RWPE1 (cell line): ENCODE data around the gene SLC24A3.

Experiments
- CTCF ChIA-PET: fragments of 350-600 bp; sonication (Branson Sonifier 250); formaldehyde crosslinking; extraction: SDS; loops from one replicate; lab custom pipeline; 2021; lab: Yijun Ruan, JAX
- POLR2A ChIA-PET: fragments of 400-600 bp; formaldehyde crosslinking; extraction: SDS; loops from one replicate; lab custom pipeline; 2020; ENCODE audit warnings: antibody characterized with exemption; ENCODE audit not compliant: low non-redundant PET; lab: Yijun Ruan, JAX
- DNase-seq: peaks from one replicate; pipeline ENCODE4 v3.0.0; 2012; ENCODE audit warnings: low spot score
- H3K27ac ChIP-seq: fragments of 450-650 bp; 2 replicates; pipeline ENCODE4 v1.5.1; 2017
- CTCF ChIP-seq: fragments of 450-650 bp; conservative IDR thresholded peaks from 2 replicates; pipeline ENCODE4 v1.5.1; 2017; ENCODE audit warnings: low read depth, mild to moderate bottlenecking

Gene SLC24A3

DNA sequence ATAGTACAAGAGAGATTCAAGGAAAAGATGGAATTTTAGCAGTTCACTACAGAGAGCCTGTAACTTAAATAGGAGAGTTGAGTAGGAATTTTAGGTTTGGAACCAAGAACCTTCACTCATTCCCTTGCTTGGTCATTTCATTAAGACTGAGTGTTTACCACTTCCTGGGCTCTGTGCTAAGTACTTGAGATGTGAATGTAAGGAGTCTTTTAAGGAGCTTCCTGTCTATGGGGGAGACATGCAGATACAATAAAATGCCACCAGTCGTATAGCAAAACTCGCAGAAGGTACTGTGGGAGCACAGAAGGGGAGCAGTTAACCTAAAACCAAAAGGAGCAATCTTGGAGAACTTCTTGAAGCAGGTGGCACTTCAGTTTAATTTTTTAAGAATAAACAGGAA lies 204.2 kb downstream of the SLC24A3 start:
- no peak for DNase-seq
- no peak overlapping the region for H3K27ac ChIP-seq
- no peak for TF ChIP-seq CTCF
- CTCF ChIA-PET = no interaction called here
- POLR2A ChIA-PET = no interaction called here

- TF ChIP-seq CTCF = no peak
- CTCF ChIA-PET = no interaction called here
- DNase-seq = no peak
- no peak overlapping the region for H3K27ac ChIP-seq
- POLR2A ChIA-PET = no interaction called here
Observed at GRCh38 chr20:19419396-19419795, 207.0 kb downstream of the SLC24A3 start.

DNA sequence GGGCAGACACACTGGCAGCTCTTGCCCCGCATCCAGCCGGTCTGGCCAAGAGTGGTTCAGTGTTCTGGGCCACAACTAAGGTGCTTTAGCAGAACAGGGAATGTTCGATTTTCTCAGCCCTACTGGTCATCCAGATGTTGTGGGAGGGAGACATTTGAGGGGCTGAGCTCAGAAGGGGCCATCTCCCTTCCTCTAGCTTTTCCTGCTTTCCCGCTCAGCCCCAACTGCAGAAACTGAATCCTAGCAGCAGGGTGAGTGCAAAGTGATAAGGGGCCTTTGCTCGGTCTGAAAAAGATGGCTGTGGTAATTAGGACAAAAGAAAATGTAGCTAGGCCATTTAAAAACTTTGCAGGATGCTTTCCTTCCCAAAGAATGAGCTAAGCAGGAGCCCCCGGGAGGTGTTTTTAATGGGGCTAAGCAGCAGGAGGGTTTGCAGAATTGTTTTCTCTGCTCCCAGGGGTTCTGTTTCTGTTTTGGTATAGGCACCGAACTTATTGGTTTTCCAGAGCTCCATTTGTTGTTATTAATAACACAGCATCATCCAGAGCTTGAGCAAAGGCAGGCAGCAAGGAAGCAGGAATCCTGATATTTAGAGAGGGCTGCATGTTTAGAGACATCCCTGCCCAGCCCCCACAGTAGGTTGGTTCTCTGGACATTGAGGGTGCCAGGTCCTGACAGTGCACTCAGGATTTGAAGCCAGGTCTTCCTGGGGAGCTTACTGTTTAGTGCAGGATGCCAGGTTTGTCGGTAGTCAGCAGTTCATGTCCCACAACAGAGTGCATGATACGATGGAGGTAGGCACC lies 210.9 kb downstream of the SLC24A3 start:
- DNase-seq = no peak
- TF ChIP-seq CTCF = no peak
- ChIA-PET POLR2A (no interaction called here), CTCF (interaction anchor here (0.7 kb wide), 1 partner anchor 173 kb away, joined by 3 read pairs; no protein-coding TSS in a partner anchor)
- no peak overlapping the region for H3K27ac ChIP-seq

- CTCF ChIA-PET = interaction anchor here (0.6 kb wide), 1 partner anchor 110 kb away, joined by 4 read pairs; no protein-coding TSS in a partner anchor
- TF ChIP-seq CTCF = no peak
- DNase-seq = no peak
- H3K27ac ChIP-seq = no peak overlapping the region
- POLR2A ChIA-PET = no interaction called here
Observed at GRCh38 chr20:19423900-19424620, 211.6 kb downstream of the SLC24A3 start.

GRCh38 chr20:19426356-19426755 lies 213.9 kb downstream of the SLC24A3 start:
- H3K27ac ChIP-seq = no peak overlapping the region
- POLR2A ChIA-PET = no interaction called here
- CTCF ChIA-PET = no interaction called here
- no peak for DNase-seq
- TF ChIP-seq CTCF = no peak

DNA sequence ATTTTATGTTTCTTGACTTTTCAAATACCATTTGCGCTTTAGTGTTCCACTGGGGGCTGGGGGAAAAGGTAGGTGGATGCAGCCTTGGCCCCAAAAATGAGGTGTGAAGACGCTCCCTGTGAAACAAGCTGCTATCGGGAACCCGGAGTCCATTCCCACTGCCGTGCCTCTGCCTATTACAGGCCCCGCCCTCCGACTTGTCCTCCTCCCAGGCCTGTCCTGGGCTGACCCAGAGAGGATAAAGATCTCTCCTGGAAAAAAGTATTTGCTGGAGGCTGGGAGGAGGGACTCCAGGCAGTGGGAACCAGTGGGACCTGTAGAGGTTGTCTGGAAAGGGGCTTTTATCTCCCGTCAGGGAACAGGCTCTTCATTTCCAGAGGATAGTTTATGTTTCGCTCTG lies 215.0 kb downstream of the SLC24A3 start:
- CTCF ChIA-PET = no interaction called here
- POLR2A ChIA-PET = no interaction called here
- no peak for TF ChIP-seq CTCF
- no peak for DNase-seq
- H3K27ac ChIP-seq = no peak overlapping the region
